GM19035 (cell line): Measurements from ENCODE around the gene MOG.

Experiments used
- ATAC-seq: cut with Tn5 transposase; IDR thresholded peaks from one replicate; pipeline ENCODE4 v1.9.1; 2021; ENCODE audit not compliant: unreplicated experiment

Gene MOG

GRCh38 chr6:29675561-29675960 is 18.7 kb downstream of the MOG start:
- ATAC-seq = no peak

- ATAC-seq = no peak
Observed at GRCh38 chr6:29676981-29677601, 20.2 kb downstream of the MOG start.

GRCh38 chr6:29678114-29678513 is 21.2 kb downstream of the MOG start:
- ATAC-seq = no peak

GRCh38 chr6:29679962-29680361 is 23.1 kb downstream of the MOG start:
- no peak for ATAC-seq

- no peak for ATAC-seq
Observed at GRCh38 chr6:29680416-29680815, 23.5 kb downstream of the MOG start.

- ATAC-seq = no peak
Observed at GRCh38 chr6:29680904-29681303, 24.0 kb downstream of the MOG start, which contains the start of gene ZFP57. ZFP57 (minus strand) TSS chr6:29681152; CDS start chr6:29677003, 4,149 bp downstream.

- no peak for ATAC-seq
Observed at GRCh38 chr6:29681811-29682210, 24.9 kb downstream of the MOG start.

GRCh38 chr6:29685718-29686326 is 28.9 kb downstream of the MOG start:
- ATAC-seq = no peak

GRCh38 chr6:29694637-29695036 is 37.7 kb downstream of the MOG start:
- no peak for ATAC-seq

GRCh38 chr6:29696147-29697125 is 39.5 kb downstream of the MOG start:
- ATAC-seq = no peak

- ATAC-seq = no peak
Observed at GRCh38 chr6:29702519-29703103, 45.7 kb downstream of the MOG start.

GRCh38 chr6:29705389-29706231 is 48.7 kb downstream of the MOG start:
- no peak for ATAC-seq

- no peak for ATAC-seq
Observed at GRCh38 chr6:29708432-29709179, 51.7 kb downstream of the MOG start.

GRCh38 chr6:29709188-29709587 is 52.3 kb downstream of the MOG start:
- no peak for ATAC-seq

GRCh38 chr6:29710281-29710941 is 53.5 kb downstream of the MOG start:
- ATAC-seq = no peak

- ATAC-seq = no peak
Observed at GRCh38 chr6:29720863-29721262, 64.0 kb downstream of the MOG start.
